Right lobe of liver (tissue), 4 donors: ENCODE data around the gene MTRF1L.

Experiments used
- CTCF ChIP-seq, 4 donors: fragments of 200-600 bp in 3 of 4; fragments of 450-650 bp in 1 of 4; IDR thresholded peaks; one replicate each; pipeline versions ENCODE4 v1.5.1 to v1.8.0; 2016 to 2022; ENCODE audit warnings: antibody characterized with exemption in 4 of 4, mild to moderate bottlenecking in 2 of 4
- POLR2A ChIP-seq: fragments of 450-650 bp; IDR thresholded peaks from one replicate; pipeline ENCODE4 v1.6.1; 2017; ENCODE audit warnings: antibody characterized with exemption, mild to moderate bottlenecking
- donor health status: DM: no; HTN: no; CAD: no.
- donor health status: DM: no; HTN: no; CAD: no.
- donor health status: DM: no; HTN: yes; CAD: no.

- TF ChIP-seq CTCF (IDR thresholded peaks at IDR 0.05) (no peak), POLR2A (no peak)
Observed at GRCh38 chr6:152993431-152993830, 9.1 kb downstream of the MTRF1L start.
